Neutrophil (primary cell): ENCODE data around the gene NFIB.

Source experiments
- H3K27ac ChIP-seq: fragments of 200-600 bp; sonication (generic); 2 replicates; pipeline ENCODE4 v1.5.1; 2016; ENCODE audit warnings: mild to moderate bottlenecking, moderate library complexity
- H3K27me3 ChIP-seq: fragments of 200-600 bp; sonication (generic); 2 replicates; pipeline ENCODE4 v1.6.0; 2016; ENCODE audit warnings: mild to moderate bottlenecking
- H3K36me3 ChIP-seq: fragments of 200-600 bp; sonication (generic); 2 replicates; pipeline ENCODE4 v1.5.1; 2017
- H3K4me1 ChIP-seq, 2 experiments: fragments of 200-600 bp in 1 of 2; sonication (generic) in 1 of 2; 1 replicate in 1 of 2; 2 replicates in 1 of 2; pipeline versions ENCODE4 v1.5.1 to v1.6.1; 2013 to 2016; ENCODE audit warnings: low read depth in 1 of 2, low read length in 1 of 2, mild to moderate bottlenecking in 1 of 2, moderate library complexity in 1 of 2; ENCODE audit not compliant: control insufficient read depth in 1 of 2, insufficient read depth in 1 of 2
- H3K4me3 ChIP-seq, 2 experiments: fragments of 200-600 bp in 1 of 2; sonication (generic) in 1 of 2; 1 replicate in 1 of 2; 2 replicates in 1 of 2; pipeline ENCODE4 v1.5.1; 2013 to 2016; ENCODE audit warnings: low read depth in 1 of 2, low read length in 1 of 2, mild to moderate bottlenecking in 1 of 2, moderate library complexity in 1 of 2
- H3K9me3 ChIP-seq: fragments of 200-600 bp; sonication (generic); 2 replicates; pipeline ENCODE4 v1.5.1; 2016
- CTCF ChIP-seq: fragments of 200-600 bp; sonication (generic); IDR thresholded peaks from 2 replicates; pipeline ENCODE4 v1.5.1; 2016; ENCODE audit warnings: antibody characterized with exemption

The NFIB gene

GRCh38 chr9:14309403-14309802 is 4.5 kb downstream of the NFIB start:
- TF ChIP-seq CTCF = no peak
- Histone ChIP-seq H3K4me3 (no peak overlapping the region), H3K9me3 (no peaks in the 10 kb centered on the region), H3K36me3 (no peaks in the 10 kb centered on the region), H3K4me1 (peaks cover 0 to 5% of the 10 kb centered on the region in 2 experiments), H3K27ac (no peak overlapping the region), H3K27me3 (peaks cover 92% of the 10 kb centered on the region)

GRCh38 chr9:14308853-14309145 is 5.1 kb downstream of the NFIB start:
- H3K27ac ChIP-seq = no peak overlapping the region

GRCh38 chr9:14307989-14308852 is 5.7 kb downstream of the NFIB start:
- H3K27me3 ChIP-seq = peaks cover 80% of the 10 kb centered on the region
- TF ChIP-seq CTCF = no peak

More at GRCh38 chr9:14308853-14309145, 5.1 kb downstream of the NFIB start:
- no peak overlapping the region for H3K4me3 ChIP-seq
- TF ChIP-seq CTCF = no peak
- H3K9me3 ChIP-seq = no peaks in the 10 kb centered on the region
- H3K4me1 ChIP-seq = peaks cover 0 to 1% of the 10 kb centered on the region in 2 experiments
- H3K27me3 ChIP-seq = peaks cover 86% of the 10 kb centered on the region
- no peaks in the 10 kb centered on the region for H3K36me3 ChIP-seq

GRCh38 chr9:14306672-14307660 is 7.0 kb downstream of the NFIB start:
- Histone ChIP-seq H3K4me1 (no peaks in the 10 kb centered on the region), H3K4me3 (no peak overlapping the region), H3K27me3 (peaks cover 76% of the 10 kb centered on the region), H3K27ac (no peak overlapping the region), H3K36me3 (no peaks in the 10 kb centered on the region), H3K9me3 (no peaks in the 10 kb centered on the region)
- no peak for TF ChIP-seq CTCF

More at GRCh38 chr9:14307989-14308852, 5.7 kb downstream of the NFIB start:
- Histone ChIP-seq H3K4me1 (no peaks in the 10 kb centered on the region), H3K36me3 (no peaks in the 10 kb centered on the region), H3K9me3 (no peaks in the 10 kb centered on the region), H3K27ac (no peak overlapping the region), H3K4me3 (no peak overlapping the region)

- peaks cover 74% of the 10 kb centered on the region for H3K27me3 ChIP-seq
- no peaks in the 10 kb centered on the region for H3K4me1 ChIP-seq
- H3K4me3 ChIP-seq = no peak overlapping the region
- TF ChIP-seq CTCF = no peak
- H3K9me3 ChIP-seq = no peaks in the 10 kb centered on the region
- H3K36me3 ChIP-seq = no peaks in the 10 kb centered on the region
- no peak overlapping the region for H3K27ac ChIP-seq
These were observed 7.8 kb downstream of the NFIB start for GRCh38 chr9:14306188-14306587.
